SU-DHL-6 (cell line): ENCODE data around the gene TMEM106C.

ENCODE experiments used
- H2AFZ ChIP-seq: fragments of 200-600 bp; sonication (generic); 2 replicates; pipeline ENCODE4 v1.6.1; 2014; ENCODE audit warnings: low read depth, mild to moderate bottlenecking, moderate library complexity, mixed read lengths, antibody characterized with exemption, low read length; ENCODE audit not compliant: severe bottlenecking
- H3F3A ChIP-seq: fragments of 200-600 bp; shearing (Covaris generic); 2 replicates; pipeline ENCODE4 v1.6.0; 2016; ENCODE audit warnings: antibody characterized with exemption, mild to moderate bottlenecking; ENCODE audit not compliant: insufficient read depth
- H3K27ac ChIP-seq: fragments of 200-600 bp; sonication (generic); 2 replicates; pipeline ENCODE4 v1.5.1; 2016; ENCODE audit warnings: low read depth, mild to moderate bottlenecking, low read length, moderate library complexity, mixed read lengths
- H3K27me3 ChIP-seq: fragments of 200-600 bp; sonication (generic), shearing (Covaris generic); 2 replicates; pipeline ENCODE4 v1.6.0; 2014; ENCODE audit warnings: mild to moderate bottlenecking, low read length
- H3K36me3 ChIP-seq: fragments of 200-600 bp; sonication (generic); 2 replicates; pipeline ENCODE4 v1.6.1; 2014; ENCODE audit warnings: mild to moderate bottlenecking, low read length, mixed read lengths
- H3K4me2 ChIP-seq: fragments of 300-600, 200-600 bp; shearing (Covaris generic), sonication (generic); 2 replicates; pipeline ENCODE4 v1.6.0; 2014; ENCODE audit warnings: low read length, low read depth, mild to moderate bottlenecking; ENCODE audit not compliant: poor library complexity, severe bottlenecking
- H3K4me3 ChIP-seq: fragments of 200-600 bp; sonication (generic); 2 replicates; pipeline ENCODE4 v1.5.1; 2014; ENCODE audit warnings: antibody characterized with exemption, low read length, mild to moderate bottlenecking, mixed read lengths; ENCODE audit not compliant: insufficient read depth, poor library complexity, severe bottlenecking
- H3K79me2 ChIP-seq: fragments of 200-600 bp; sonication (generic); 2 replicates; pipeline ENCODE4 v1.6.1; 2014; ENCODE audit warnings: mild to moderate bottlenecking, low read length, moderate library complexity; ENCODE audit not compliant: insufficient read depth
- H3K9ac ChIP-seq: fragments of 200-600 bp; sonication (generic); 2 replicates; pipeline ENCODE4 v1.7.0; 2014; ENCODE audit warnings: mild to moderate bottlenecking, low read length
- H3K9me2 ChIP-seq: fragments of 200-600 bp; sonication (generic); replicated peaks from 2 replicates; pipeline ENCODE4 v1.6.1; 2014; ENCODE audit warnings: low read length; ENCODE audit not compliant: insufficient read depth
- H3K9me3 ChIP-seq: fragments of 200-600 bp; sonication (generic); 2 replicates; pipeline ENCODE4 v1.6.1; 2014; ENCODE audit warnings: low read length, mixed read lengths; ENCODE audit not compliant: insufficient read depth
- H4K20me1 ChIP-seq: fragments of 200-600 bp; sonication (generic); 2 replicates; pipeline ENCODE4 v1.6.1; 2014; ENCODE audit warnings: low read depth, mild to moderate bottlenecking, antibody characterized with exemption, low read length, moderate library complexity, mixed read lengths
- CTCF ChIP-seq: fragments of 200-600 bp; sonication (generic); IDR thresholded peaks from one replicate; pipeline ENCODE4 v1.5.1; 2017; ENCODE audit warnings: antibody characterized with exemption, mild to moderate bottlenecking, low read length, moderate library complexity; ENCODE audit not compliant: insufficient read depth, poor library complexity, severe bottlenecking
- EZH2phosphoT487 ChIP-seq: fragments of 200-600 bp; sonication (generic), shearing (Covaris generic); conservative IDR thresholded peaks from 2 replicates; pipeline ENCODE4 v1.6.1; 2018; ENCODE audit warnings: mild to moderate bottlenecking, antibody characterized with exemption, low read length, moderate library complexity, mixed read lengths

TMEM106C gene

GRCh38 chr12:47980779-47981495 lies 17.5 kb downstream of the TMEM106C start:
- no peak overlapping the region for H3K9ac ChIP-seq
- no peak overlapping the region for H3K4me3 ChIP-seq
- no peaks in the 10 kb centered on the region for H3F3A ChIP-seq
- H4K20me1 ChIP-seq = no peaks in the 10 kb centered on the region
- no peak for TF ChIP-seq EZH2phosphoT487
- no peak overlapping the region for H2AFZ ChIP-seq
- no peaks in the 10 kb centered on the region for H3K79me2 ChIP-seq
- H3K27me3 ChIP-seq = no peaks in the 10 kb centered on the region
- no peak overlapping the region for H3K27ac ChIP-seq
- no peaks in the 10 kb centered on the region for H3K9me2 ChIP-seq
- no peaks in the 10 kb centered on the region for H3K9me3 ChIP-seq
- no peaks in the 10 kb centered on the region for H3K36me3 ChIP-seq
- no peak overlapping the region for H3K4me2 ChIP-seq

- no peaks in the 10 kb centered on the region for H3F3A ChIP-seq
- H3K9me3 ChIP-seq = no peaks in the 10 kb centered on the region
- H3K36me3 ChIP-seq = no peaks in the 10 kb centered on the region
- H3K9ac ChIP-seq = no peak overlapping the region
- no peak overlapping the region for H2AFZ ChIP-seq
- no peaks in the 10 kb centered on the region for H4K20me1 ChIP-seq
- no peaks in the 10 kb centered on the region for H3K27me3 ChIP-seq
- no peak overlapping the region for H3K27ac ChIP-seq
- TF ChIP-seq EZH2phosphoT487 (no peak), CTCF (no peak)
- H3K9me2 ChIP-seq = no peaks in the 10 kb centered on the region
- H3K4me2 ChIP-seq = no peak overlapping the region
- no peaks in the 10 kb centered on the region for H3K79me2 ChIP-seq
- H3K4me3 ChIP-seq = no peak overlapping the region
Observed at GRCh38 chr12:47981496-47982260, 18.3 kb downstream of the TMEM106C start.

GRCh38 chr12:47982311-47982710 lies 18.9 kb downstream of the TMEM106C start:
- Histone ChIP-seq H3K4me3 (no peak overlapping the region), H3K4me2 (no peak overlapping the region), H3K27me3 (no peaks in the 10 kb centered on the region), H3K79me2 (no peaks in the 10 kb centered on the region), H3K9me2 (no peaks in the 10 kb centered on the region), H3K9ac (no peak overlapping the region), H2AFZ (no peak overlapping the region), H3K36me3 (no peaks in the 10 kb centered on the region), H4K20me1 (no peaks in the 10 kb centered on the region), H3K27ac (no peak overlapping the region), H3F3A (no peaks in the 10 kb centered on the region), H3K9me3 (no peaks in the 10 kb centered on the region)
- TF ChIP-seq CTCF = no peak
- TF ChIP-seq EZH2phosphoT487 = no peak

- Histone ChIP-seq H3K36me3 (no peaks in the 10 kb centered on the region), H3K27me3 (no peaks in the 10 kb centered on the region), H3K9me3 (no peaks in the 10 kb centered on the region), H3K9me2 (no peaks in the 10 kb centered on the region), H3K4me2 (no peak overlapping the region), H3K9ac (no peak overlapping the region), H3K79me2 (no peaks in the 10 kb centered on the region), H3K27ac (no peak overlapping the region), H3F3A (no peaks in the 10 kb centered on the region), H4K20me1 (no peaks in the 10 kb centered on the region), H3K4me3 (no peak overlapping the region), H2AFZ (no peak overlapping the region)
- TF ChIP-seq EZH2phosphoT487 = no peak
- no peak for TF ChIP-seq CTCF
Observed at GRCh38 chr12:47982770-47983169, 19.4 kb downstream of the TMEM106C start.
